ENCODE data around the gene TNFSF9.

DNA sequence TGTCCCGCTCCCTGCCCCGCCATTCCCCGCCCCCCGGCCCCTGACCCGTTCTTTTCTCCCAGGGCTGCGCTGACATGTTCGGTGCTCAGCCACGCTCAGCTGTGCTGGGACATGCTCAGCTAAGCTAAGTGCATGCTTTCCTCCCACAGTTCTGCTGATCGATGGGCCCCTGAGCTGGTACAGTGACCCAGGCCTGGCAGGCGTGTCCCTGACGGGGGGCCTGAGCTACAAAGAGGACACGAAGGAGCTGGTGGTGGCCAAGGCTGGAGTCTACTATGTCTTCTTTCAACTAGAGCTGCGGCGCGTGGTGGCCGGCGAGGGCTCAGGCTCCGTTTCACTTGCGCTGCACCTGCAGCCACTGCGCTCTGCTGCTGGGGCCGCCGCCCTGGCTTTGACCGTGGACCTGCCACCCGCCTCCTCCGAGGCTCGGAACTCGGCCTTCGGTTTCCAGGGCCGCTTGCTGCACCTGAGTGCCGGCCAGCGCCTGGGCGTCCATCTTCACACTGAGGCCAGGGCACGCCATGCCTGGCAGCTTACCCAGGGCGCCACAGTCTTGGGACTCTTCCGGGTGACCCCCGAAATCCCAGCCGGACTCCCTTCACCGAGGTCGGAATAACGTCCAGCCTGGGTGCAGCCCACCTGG lies 3.7 kb downstream of the TNFSF9 start:
- TF ChIP-seq, protein P1, sequence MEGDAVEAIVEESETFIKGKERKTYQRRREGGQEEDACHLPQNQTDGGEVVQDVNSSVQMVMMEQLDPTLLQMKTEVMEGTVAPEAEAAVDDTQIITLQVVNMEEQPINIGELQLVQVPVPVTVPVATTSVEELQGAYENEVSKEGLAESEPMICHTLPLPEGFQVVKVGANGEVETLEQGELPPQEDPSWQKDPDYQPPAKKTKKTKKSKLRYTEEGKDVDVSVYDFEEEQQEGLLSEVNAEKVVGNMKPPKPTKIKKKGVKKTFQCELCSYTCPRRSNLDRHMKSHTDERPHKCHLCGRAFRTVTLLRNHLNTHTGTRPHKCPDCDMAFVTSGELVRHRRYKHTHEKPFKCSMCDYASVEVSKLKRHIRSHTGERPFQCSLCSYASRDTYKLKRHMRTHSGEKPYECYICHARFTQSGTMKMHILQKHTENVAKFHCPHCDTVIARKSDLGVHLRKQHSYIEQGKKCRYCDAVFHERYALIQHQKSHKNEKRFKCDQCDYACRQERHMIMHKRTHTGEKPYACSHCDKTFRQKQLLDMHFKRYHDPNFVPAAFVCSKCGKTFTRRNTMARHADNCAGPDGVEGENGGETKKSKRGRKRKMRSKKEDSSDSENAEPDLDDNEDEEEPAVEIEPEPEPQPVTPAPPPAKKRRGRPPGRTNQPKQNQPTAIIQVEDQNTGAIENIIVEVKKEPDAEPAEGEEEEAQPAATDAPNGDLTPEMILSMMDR (IDR thresholded peaks at IDR 0.05) = no peak
- no peak for TF ChIP-seq POLR2A (IDR thresholded peaks at IDR 0.05)

Measured in right lobe of liver (tissue), 4 donors.